ENCODE measurements around the gene HMX3. TPM values are rescaled to one million over a fixed set of nuclear protein-coding genes. Genes with fewer than 3 reads are reported as not detected.
A peak's percentile ranks its signal among the peaks of the same experiment; 100 is the strongest.

The HMX3 gene
- total and polyA plus RNA-seq, 8 donors: not detected

- Histone ChIP-seq H3K4me3 (no peak overlapping the region), H3K27ac (no peak overlapping the region), H3K4me1 (no peaks in the 10 kb centered on the region), H3K27me3 (peaks cover 13 to 86% of the 10 kb centered on the region in 2 donors), H3K36me3 (no peaks in the 10 kb centered on the region), H3K9me3 (peaks cover 0 to 3% of the 10 kb centered on the region in 2 donors)
- TF ChIP-seq CTCF (IDR thresholded peaks at IDR 0.05): no peak
- DNase-seq: no peak
- no peak for ATAC-seq
- intact Hi-C loops (cut with DNase I): no loop called here
Measured at GRCh38 chr10:123126246-123126645, 9.5 kb upstream of the HMX3 start.

- H3K27ac ChIP-seq: no peak overlapping the region
- DNase-seq (no peak), ATAC-seq (no peak)
- TF ChIP-seq CTCF (IDR thresholded peaks at IDR 0.05): no peak
- intact Hi-C loops (cut with DNase I): loop anchor here in 1 of 2 donors (5.0 kb wide), 1 partner anchor 428 kb away; no protein-coding TSS in a partner anchor
- H3K4me3 ChIP-seq: no peak overlapping the region
- H3K4me1 ChIP-seq: peaks cover 3 to 23% of the 10 kb centered on the region in 2 donors
- peaks cover 0 to 3% of the 10 kb centered on the region in 2 donors for H3K9me3 ChIP-seq
- peaks cover 46 to 100% of the 10 kb centered on the region in 2 donors for H3K27me3 ChIP-seq
- no peaks in the 10 kb centered on the region for H3K36me3 ChIP-seq
Measured at GRCh38 chr10:123129618-123130271, 6.0 kb upstream of the HMX3 start.

GRCh38 chr10:123132576-123133477, 2.9 kb upstream of the HMX3 start:
- Histone ChIP-seq H3K27ac (no peak overlapping the region), H3K4me1 (peaks cover 26 to 54% of the 10 kb centered on the region in 2 donors), H3K9me3 (peaks cover 0 to 3% of the 10 kb centered on the region in 2 donors), H3K27me3 (peaks cover 76 to 100% of the 10 kb centered on the region in 2 donors), H3K4me3 (no peak overlapping the region), H3K36me3 (no peaks in the 10 kb centered on the region)
- TF ChIP-seq CTCF (IDR thresholded peaks at IDR 0.05): peak; percentile 89
- intact Hi-C loops (cut with DNase I): loop anchor here in 1 of 2 donors (5.0 kb wide), 1 partner anchor 424 kb away; no protein-coding TSS in a partner anchor
- ATAC-seq (peak; percentile 98), DNase-seq (peak; percentile 81 to 90 (median 85))

GRCh38 chr10:123133541-123134342, 2.0 kb upstream of the HMX3 start:
- Histone ChIP-seq H3K4me3 (no peak overlapping the region), H3K27ac (no peak overlapping the region), H3K9me3 (no peaks in the 10 kb centered on the region), H3K4me1 (peaks cover 26 to 54% of the 10 kb centered on the region in 2 donors), H3K36me3 (no peaks in the 10 kb centered on the region), H3K27me3 (peaks cover 85 to 100% of the 10 kb centered on the region in 2 donors)
- intact Hi-C loops (cut with DNase I): loop anchor here in 1 of 2 donors (5.0 kb wide), 1 partner anchor 424 kb away; no protein-coding TSS in a partner anchor
- ATAC-seq (no peak), DNase-seq (no peak)
- no peak for TF ChIP-seq CTCF (IDR thresholded peaks at IDR 0.05)

All from left lung (tissue), 10 donors.